Effector memory CD8-positive, alpha-beta T cell (primary cell): ENCODE data around the gene GPER1.
"Not testable (repeated sequence)": the region's sequence is repeated elsewhere in the genome, so short reads cannot be mapped to it uniquely, and the experiment has no call there.

ENCODE experiments used
- ATAC-seq: fragments of 150-1000 bp; cut with Tn5 transposase; replicated peaks from 2 replicates; pipeline ENCODE4 v1.10.0; 2021; ENCODE audit warnings: mild to moderate bottlenecking, moderate library complexity
- DNase-seq, 3 experiments: peaks; one replicate each; pipeline ENCODE4 v3.0.0; 2021
- H3K27ac Mint-ChIP-seq, 2 donors: one replicate each; pipeline ENCODE4 v1.8.0; 2022; ENCODE audit warnings: mild to moderate bottlenecking in 2 of 2, mixed read lengths in 2 of 2, moderate library complexity in 2 of 2
- H3K27me3 Mint-ChIP-seq, 2 donors: one replicate each; pipeline ENCODE4 v1.8.0; 2022; ENCODE audit warnings: mixed read lengths in 2 of 2
- H3K36me3 Mint-ChIP-seq: one replicate; pipeline ENCODE4 v1.8.0; 2022; ENCODE audit warnings: mild to moderate bottlenecking, moderate library complexity, mixed read lengths; ENCODE audit not compliant: insufficient read depth
- H3K4me1 Mint-ChIP-seq, 2 donors: one replicate each; pipeline ENCODE4 v1.8.0; 2022; ENCODE audit warnings: low read depth in 2 of 2, mixed read lengths in 2 of 2
- H3K4me3 Mint-ChIP-seq, 2 donors: one replicate each; pipeline ENCODE4 v1.8.0; 2022; ENCODE audit warnings: mild to moderate bottlenecking in 2 of 2, mixed read lengths in 2 of 2, moderate library complexity in 2 of 2
- H3K9me3 Mint-ChIP-seq, 2 donors: one replicate each; pipeline ENCODE4 v1.8.0; 2022; ENCODE audit warnings: mixed read lengths in 2 of 2

GPER1 gene

DNA sequence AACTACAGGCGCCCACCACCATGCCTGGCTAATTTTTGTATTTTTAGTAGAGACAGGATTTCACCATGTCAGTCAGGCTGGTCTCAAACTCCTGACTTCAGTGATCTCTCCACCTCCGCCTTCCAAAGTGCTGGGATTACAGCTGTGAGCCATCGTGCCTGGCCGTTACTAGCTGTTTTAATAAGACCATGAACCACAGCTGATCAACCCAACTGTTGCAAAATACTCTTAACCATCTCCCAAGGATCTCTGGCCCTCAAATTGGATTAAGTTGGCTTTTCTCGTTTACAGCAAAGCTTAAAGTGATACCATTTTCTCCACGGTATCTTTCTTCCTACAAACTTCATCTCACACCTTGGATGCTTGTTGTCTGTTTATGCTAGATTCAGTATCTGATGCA, 53.7 kb downstream of the GPER1 start:
- peaks cover 5% of the 10 kb centered on the region for H3K36me3 Mint-ChIP-seq
- no peak overlapping the region for H3K4me3 Mint-ChIP-seq
- H3K27me3 Mint-ChIP-seq, result no peaks in the 10 kb centered on the region
- no peaks in the 10 kb centered on the region for H3K9me3 Mint-ChIP-seq
- DNase-seq, result no peak
- ATAC-seq, result no peak
- H3K4me1 Mint-ChIP-seq, result peaks cover 10 to 16% of the 10 kb centered on the region in 2 donors
- no peak overlapping the region for H3K27ac Mint-ChIP-seq

- H3K36me3 Mint-ChIP-seq, result peaks cover 5% of the 10 kb centered on the region
- DNase-seq, result no peak
- no peak overlapping the region for H3K4me3 Mint-ChIP-seq
- H3K27ac Mint-ChIP-seq, result no peak overlapping the region
- no peaks in the 10 kb centered on the region for H3K9me3 Mint-ChIP-seq
- H3K27me3 Mint-ChIP-seq, result no peaks in the 10 kb centered on the region
- no peak for ATAC-seq
- peaks cover 5 to 11% of the 10 kb centered on the region in 2 donors for H3K4me1 Mint-ChIP-seq
Measured at GRCh38 chr7:1142051-1142635, 54.2 kb downstream of the GPER1 start.

- not testable (repeated sequence) for DNase-seq, H3K36me3 Mint-ChIP-seq, H3K4me3 Mint-ChIP-seq, H3K9me3 Mint-ChIP-seq, H3K4me1 Mint-ChIP-seq, H3K27me3 Mint-ChIP-seq, H3K27ac Mint-ChIP-seq, ATAC-seq
Measured at GRCh38 chr7:1143031-1143430, 55.1 kb downstream of the GPER1 start.
